IPS-15b (cell line): ENCODE results near the gene RHCE.
"Not testable (repeated sequence)": the region's sequence is repeated elsewhere in the genome, so short reads cannot be mapped to it uniquely, and the experiment has no call there.

ENCODE experiments used
- H3K27me3 ChIP-seq: one replicate; pipeline ENCODE4 v1.6.1; 2013; ENCODE audit warnings: low read length; ENCODE audit not compliant: control insufficient read depth, insufficient read depth
- H3K36me3 ChIP-seq: one replicate; pipeline ENCODE4 v1.6.1; 2013; ENCODE audit warnings: low read length; ENCODE audit not compliant: control insufficient read depth, insufficient read depth
- H3K4me1 ChIP-seq: one replicate; pipeline ENCODE4 v1.6.1; 2013; ENCODE audit warnings: mild to moderate bottlenecking, low read length; ENCODE audit not compliant: control insufficient read depth, insufficient read depth
- H3K4me3 ChIP-seq: one replicate; pipeline ENCODE4 v1.5.1; 2013; ENCODE audit warnings: low read depth, low read length
- H3K9ac ChIP-seq: one replicate; pipeline ENCODE4 v1.6.1; 2013; ENCODE audit warnings: low read depth, mild to moderate bottlenecking, low read length
- H3K9me3 ChIP-seq: one replicate; pipeline ENCODE4 v1.6.1; 2013; ENCODE audit warnings: mild to moderate bottlenecking, low read length; ENCODE audit not compliant: control insufficient read depth, insufficient read depth

RHCE gene

DNA sequence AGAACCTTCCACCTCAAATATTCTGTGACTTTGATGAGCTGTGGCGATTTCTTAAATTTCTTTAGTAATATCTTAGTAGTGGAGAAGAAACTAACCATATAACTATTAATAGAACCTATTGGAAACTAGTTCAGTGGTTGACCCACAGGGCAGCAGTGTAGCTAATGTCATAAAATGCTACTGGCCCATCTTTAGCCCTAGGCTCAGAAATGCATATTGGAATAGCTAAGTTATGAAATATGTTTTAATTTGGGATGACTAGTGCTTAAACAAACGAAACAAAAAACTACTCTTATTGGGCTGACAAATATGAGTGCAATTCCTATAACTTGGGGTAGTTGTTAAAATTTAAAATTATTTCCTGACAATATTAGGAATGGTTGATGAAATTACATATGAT lies 30.3 kb upstream of the RHCE start:
- Histone ChIP-seq H3K4me1 (peaks cover 5% of the 10 kb centered on the region), H3K36me3 (no peaks in the 10 kb centered on the region), H3K9me3 (no peaks in the 10 kb centered on the region), H3K4me3 (no peak overlapping the region), H3K27me3 (no peaks in the 10 kb centered on the region), H3K9ac (no peak overlapping the region)

DNA sequence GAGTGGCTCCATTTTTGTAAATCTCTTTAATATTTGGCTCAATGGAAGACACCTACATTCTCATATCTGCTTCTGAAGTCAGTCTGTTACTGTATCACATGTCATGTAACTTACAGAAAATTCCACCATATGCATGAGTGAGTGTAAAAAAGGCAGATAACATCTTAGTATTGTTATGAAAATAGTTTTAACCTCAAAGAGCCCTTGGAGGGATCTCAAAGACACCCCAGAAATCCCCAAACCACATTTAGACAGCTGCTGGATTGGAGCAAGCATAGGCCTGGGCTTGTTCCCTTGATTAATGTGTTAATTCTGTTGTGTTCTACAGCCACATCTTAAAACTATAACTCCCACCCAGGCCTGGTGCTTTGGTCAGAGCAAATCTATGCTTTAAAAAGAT lies 26.9 kb upstream of the RHCE start:
- peaks cover 7% of the 10 kb centered on the region for H3K4me1 ChIP-seq
- no peak overlapping the region for H3K9ac ChIP-seq
- no peaks in the 10 kb centered on the region for H3K27me3 ChIP-seq
- no peak overlapping the region for H3K4me3 ChIP-seq
- H3K9me3 ChIP-seq = no peaks in the 10 kb centered on the region
- H3K36me3 ChIP-seq = no peaks in the 10 kb centered on the region

DNA sequence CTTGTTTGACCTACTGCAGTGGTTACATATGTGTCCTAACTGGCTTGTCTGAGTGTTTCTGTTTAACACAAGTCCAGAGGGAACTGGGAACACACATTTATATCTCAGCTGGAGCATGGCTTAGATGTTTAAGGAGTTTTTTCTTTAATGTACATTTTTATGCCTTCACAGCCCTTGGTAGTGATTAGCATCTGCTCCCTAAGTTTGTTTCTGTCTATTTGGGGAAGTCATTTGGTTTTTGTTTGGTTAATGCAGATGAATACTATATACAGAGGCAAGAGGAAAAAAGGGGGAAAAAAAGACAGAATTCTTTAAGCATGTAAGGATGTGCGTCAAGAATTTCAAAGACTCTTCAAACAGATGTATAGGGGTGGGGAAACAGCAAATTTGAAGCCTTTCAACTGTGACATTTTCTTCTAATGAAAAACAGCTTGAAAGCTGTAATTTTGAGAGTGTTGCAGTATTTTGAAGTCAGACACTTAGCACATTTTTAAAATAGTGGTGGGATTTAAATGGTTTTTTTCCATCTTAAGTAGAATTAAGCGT lies 25.4 kb upstream of the RHCE start:
- Histone ChIP-seq H3K36me3 (no peaks in the 10 kb centered on the region), H3K4me1 (peaks cover 7% of the 10 kb centered on the region), H3K9me3 (no peaks in the 10 kb centered on the region), H3K27me3 (no peaks in the 10 kb centered on the region), H3K4me3 (no peak overlapping the region), H3K9ac (no peak overlapping the region)

DNA sequence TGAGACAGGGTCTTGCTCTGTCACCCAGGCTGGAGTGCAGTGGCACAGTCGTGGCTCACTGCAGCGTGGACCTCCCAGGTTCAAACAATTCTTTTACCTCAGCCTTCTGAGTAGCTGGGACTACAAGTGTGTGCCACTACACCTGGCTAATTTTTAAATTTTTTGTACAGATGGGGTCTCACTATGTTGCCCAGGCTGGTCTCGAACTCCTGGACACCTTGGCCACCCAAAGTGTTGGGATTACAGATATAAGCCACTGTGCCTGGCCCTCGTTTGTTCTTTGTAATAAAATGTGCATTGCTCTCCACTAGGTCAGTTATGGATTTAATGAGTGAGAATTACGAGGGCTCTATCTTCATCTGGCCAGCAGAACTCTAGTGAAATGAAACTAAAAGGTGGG lies 24.0 kb upstream of the RHCE start:
- H3K4me3 ChIP-seq, H3K27me3 ChIP-seq, H3K36me3 ChIP-seq, H3K4me1 ChIP-seq, H3K9me3 ChIP-seq, H3K9ac ChIP-seq: not testable (repeated sequence)

- no peak overlapping the region for H3K4me3 ChIP-seq
- no peaks in the 10 kb centered on the region for H3K9me3 ChIP-seq
Observed at GRCh38 chr1:25443030-25443699, 22.5 kb upstream of the RHCE start.

GRCh38 chr1:25442178-25442577 lies 21.6 kb upstream of the RHCE start:
- Histone ChIP-seq H3K4me1 (peaks cover 7% of the 10 kb centered on the region), H3K9ac (no peak overlapping the region), H3K4me3 (no peak overlapping the region)

More at GRCh38 chr1:25443030-25443699, 22.5 kb upstream of the RHCE start:
- Histone ChIP-seq H3K9ac (no peak overlapping the region), H3K27me3 (no peaks in the 10 kb centered on the region), H3K4me1 (peaks cover 7% of the 10 kb centered on the region), H3K36me3 (no peaks in the 10 kb centered on the region)

DNA sequence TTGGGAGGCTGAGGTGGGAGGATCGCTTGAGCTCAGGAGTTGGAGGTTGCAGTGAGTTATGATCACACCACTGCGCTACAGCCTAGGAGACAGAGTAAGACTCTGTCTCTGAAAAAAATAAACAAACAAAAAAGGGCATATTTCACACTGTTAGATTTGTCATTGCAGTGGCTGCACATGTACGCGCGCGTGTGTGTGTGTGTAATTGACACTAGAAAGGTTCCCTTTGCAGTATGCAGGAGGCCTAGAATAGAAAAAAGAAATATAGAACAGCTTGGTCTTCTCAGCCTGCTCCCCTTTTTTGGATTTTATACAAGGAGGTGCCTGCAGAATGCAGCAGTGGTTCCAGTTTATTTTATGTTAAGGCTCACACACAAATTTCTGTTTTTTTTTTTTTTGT lies 18.7 kb upstream of the RHCE start:
- Histone ChIP-seq H3K27me3 (no peaks in the 10 kb centered on the region), H3K4me1 (no peaks in the 10 kb centered on the region), H3K9me3 (no peaks in the 10 kb centered on the region), H3K4me3 (no peak overlapping the region), H3K9ac (no peak overlapping the region), H3K36me3 (no peaks in the 10 kb centered on the region)

More at GRCh38 chr1:25442178-25442577, 21.6 kb upstream of the RHCE start:
- H3K36me3 ChIP-seq = no peaks in the 10 kb centered on the region
- no peaks in the 10 kb centered on the region for H3K27me3 ChIP-seq
- no peaks in the 10 kb centered on the region for H3K9me3 ChIP-seq

DNA sequence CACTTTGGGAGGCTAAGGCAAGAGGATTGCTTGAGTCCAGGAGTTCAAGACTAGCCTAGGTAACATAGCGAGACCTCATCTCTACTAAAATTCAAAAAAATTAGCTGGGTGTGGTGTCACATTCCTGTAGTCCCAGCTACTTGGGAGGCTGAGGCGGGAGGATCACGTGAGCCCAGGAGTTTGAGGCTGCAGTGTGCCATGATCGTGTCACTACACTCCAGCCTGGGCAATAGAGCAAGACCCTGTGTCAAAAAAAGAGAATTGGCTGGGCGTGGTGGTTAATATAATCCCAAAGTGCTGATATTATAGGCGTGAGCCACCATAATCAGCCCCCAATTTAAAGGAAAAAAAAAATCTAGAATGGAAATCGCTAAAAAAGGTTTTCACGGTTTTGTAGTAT lies 17.0 kb upstream of the RHCE start:
- H3K27me3 ChIP-seq = no peaks in the 10 kb centered on the region
- no peak overlapping the region for H3K4me3 ChIP-seq
- H3K36me3 ChIP-seq = no peaks in the 10 kb centered on the region
- H3K9ac ChIP-seq = no peak overlapping the region
- H3K9me3 ChIP-seq = no peaks in the 10 kb centered on the region
- no peaks in the 10 kb centered on the region for H3K4me1 ChIP-seq

- Histone ChIP-seq H3K4me1 (peaks cover 4% of the 10 kb centered on the region), H3K4me3 (no peak overlapping the region), H3K9me3 (no peaks in the 10 kb centered on the region), H3K36me3 (no peaks in the 10 kb centered on the region), H3K27me3 (no peaks in the 10 kb centered on the region), H3K9ac (no peak overlapping the region)
Observed at GRCh38 chr1:25435397-25436108, 14.9 kb upstream of the RHCE start.

GRCh38 chr1:25433389-25434186 lies 13.0 kb upstream of the RHCE start:
- H3K9ac ChIP-seq = no peak overlapping the region

GRCh38 chr1:25432749-25433388 lies 12.2 kb upstream of the RHCE start:
- Histone ChIP-seq H3K9ac (no peak overlapping the region), H3K9me3 (no peaks in the 10 kb centered on the region), H3K36me3 (no peaks in the 10 kb centered on the region), H3K4me3 (no peak overlapping the region), H3K27me3 (peaks cover 6% of the 10 kb centered on the region), H3K4me1 (peaks cover 4% of the 10 kb centered on the region)

More at GRCh38 chr1:25433389-25434186, 13.0 kb upstream of the RHCE start:
- Histone ChIP-seq H3K36me3 (no peaks in the 10 kb centered on the region), H3K4me1 (peaks cover 4% of the 10 kb centered on the region), H3K9me3 (no peaks in the 10 kb centered on the region), H3K27me3 (peaks cover 2% of the 10 kb centered on the region), H3K4me3 (no peak overlapping the region)
